Measurements from ENCODE around the gene KRT2. TPM values are rescaled to one million over a fixed set of nuclear protein-coding genes. Genes with fewer than 3 reads are reported as not detected.

Gene KRT2
- total and polyA plus RNA-seq, 9 of the 15 experiments (the other 6 are each of a cell fraction or from before 2014, with no cell fraction given) = 0.03 to 0.69 (median 0.07) TPM; not detected in 2

DNA sequence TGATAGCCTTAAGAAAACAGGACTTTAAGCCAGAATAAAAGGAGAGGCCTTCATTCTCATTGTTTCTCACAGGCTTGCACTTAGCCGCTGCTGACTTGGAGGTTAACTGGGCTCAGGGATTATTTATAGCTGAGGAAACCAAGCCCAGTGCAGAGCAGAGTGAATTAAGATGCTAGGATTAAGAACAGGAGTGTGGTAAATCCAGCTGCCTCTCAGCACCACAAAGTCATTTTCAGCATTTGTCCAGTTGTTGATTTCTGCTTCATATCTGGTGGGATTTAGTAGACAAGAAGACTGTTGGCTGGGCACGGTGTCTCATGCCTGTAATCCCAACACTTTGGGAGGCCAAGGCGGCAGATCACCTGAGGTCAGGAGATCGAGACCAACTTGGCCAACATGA, 19.4 kb downstream of the KRT2 start (continued):
- TF ChIP-seq NCOA1 (IDR thresholded peaks at IDR 0.05; ENCODE audit: low read depth) (no peak), MLX (CRISPR knock-in tag; conservative IDR thresholded peaks at IDR 0.05) (no peak)
- TF ChIP-seq, protein P1, sequence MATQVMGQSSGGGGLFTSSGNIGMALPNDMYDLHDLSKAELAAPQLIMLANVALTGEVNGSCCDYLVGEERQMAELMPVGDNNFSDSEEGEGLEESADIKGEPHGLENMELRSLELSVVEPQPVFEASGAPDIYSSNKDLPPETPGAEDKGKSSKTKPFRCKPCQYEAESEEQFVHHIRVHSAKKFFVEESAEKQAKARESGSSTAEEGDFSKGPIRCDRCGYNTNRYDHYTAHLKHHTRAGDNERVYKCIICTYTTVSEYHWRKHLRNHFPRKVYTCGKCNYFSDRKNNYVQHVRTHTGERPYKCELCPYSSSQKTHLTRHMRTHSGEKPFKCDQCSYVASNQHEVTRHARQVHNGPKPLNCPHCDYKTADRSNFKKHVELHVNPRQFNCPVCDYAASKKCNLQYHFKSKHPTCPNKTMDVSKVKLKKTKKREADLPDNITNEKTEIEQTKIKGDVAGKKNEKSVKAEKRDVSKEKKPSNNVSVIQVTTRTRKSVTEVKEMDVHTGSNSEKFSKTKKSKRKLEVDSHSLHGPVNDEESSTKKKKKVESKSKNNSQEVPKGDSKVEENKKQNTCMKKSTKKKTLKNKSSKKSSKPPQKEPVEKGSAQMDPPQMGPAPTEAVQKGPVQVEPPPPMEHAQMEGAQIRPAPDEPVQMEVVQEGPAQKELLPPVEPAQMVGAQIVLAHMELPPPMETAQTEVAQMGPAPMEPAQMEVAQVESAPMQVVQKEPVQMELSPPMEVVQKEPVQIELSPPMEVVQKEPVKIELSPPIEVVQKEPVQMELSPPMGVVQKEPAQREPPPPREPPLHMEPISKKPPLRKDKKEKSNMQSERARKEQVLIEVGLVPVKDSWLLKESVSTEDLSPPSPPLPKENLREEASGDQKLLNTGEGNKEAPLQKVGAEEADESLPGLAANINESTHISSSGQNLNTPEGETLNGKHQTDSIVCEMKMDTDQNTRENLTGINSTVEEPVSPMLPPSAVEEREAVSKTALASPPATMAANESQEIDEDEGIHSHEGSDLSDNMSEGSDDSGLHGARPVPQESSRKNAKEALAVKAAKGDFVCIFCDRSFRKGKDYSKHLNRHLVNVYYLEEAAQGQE (IDR thresholded peaks at IDR 0.05; ENCODE audit: borderline replicate concordance) = no peak
- TF ChIP-seq, protein P1 (CRISPR knock-in tag; IDR thresholded peaks at IDR 0.05; ENCODE audit: low read depth) = no peak

Measured in K562 (cell line).